Prostate gland (tissue), 2 donors: ENCODE measurements around the gene EIF3L. TPM values are rescaled to one million over a fixed set of nuclear protein-coding genes. Genes with fewer than 3 reads are reported as not detected.

Experiments
- DNase-seq: peaks from one replicate; pipeline ENCODE4 v3.0.0-alpha.2; 2019; ENCODE audit warnings: low spot score
- H3K27ac ChIP-seq, 2 donors: fragments of 200-600 bp; sonication (generic); 2 replicates each; pipeline ENCODE4 v1.5.1; 2017 to 2019
- H3K27me3 ChIP-seq: fragments of 200-600 bp; sonication (generic); replicated peaks from 2 replicates; pipeline ENCODE4 v1.5.1; 2019; ENCODE audit not compliant: insufficient read depth
- H3K36me3 ChIP-seq, 2 donors: fragments of 200-600 bp; sonication (generic); 1 replicate in 1 of 2; 2 replicates in 1 of 2; pipeline versions ENCODE4 v1.5.1 to v1.8.1; 2017 to 2019
- H3K4me1 ChIP-seq: fragments of 200-600 bp; sonication (generic); replicated peaks from 2 replicates; pipeline ENCODE4 v1.5.1; 2019
- H3K4me3 ChIP-seq, 2 donors: fragments of 200-600 bp; sonication (generic); 2 replicates each; pipeline ENCODE4 v1.5.1; 2017 to 2019
- H3K9me3 ChIP-seq: fragments of 200-600 bp; sonication (generic); 2 replicates; pipeline ENCODE4 v1.5.1; 2017
- POLR2A ChIP-seq: fragments of 450-650 bp; IDR thresholded peaks from one replicate; pipeline ENCODE4 v1.6.1; 2016; ENCODE audit warnings: antibody characterized with exemption, mild to moderate bottlenecking
- POLR2AphosphoS5 ChIP-seq: sonication (generic); formaldehyde crosslinking; IDR thresholded peaks from one replicate; pipeline ENCODE4 v1.6.1; 2017; ENCODE audit warnings: antibody characterized with exemption
- WGBS: methylation state at CpG from one replicate; pipeline ENCODE4 v1.1.5; 2018; 5-methylcytosine and 5-hydroxymethylcytosine counted together
- intact Hi-C: fragments of 100-400 bp; cut with DNase I; formaldehyde crosslinking; loops from one replicate; pipeline ENCODE4 v1.14.2; 2022
- total RNA-seq, 2 donors: library from RNA; depleted of rRNA; stranded (reverse); fragments of >200 nt; gene quantifications; one replicate each; pipeline ENCODE4 v1.1.0, GENCODE V29; 2016
- TF ChIP-seq, protein P1 (sequence below), 4 experiments: fragments of 200-600 bp in 2 of 4; fragments of 450-650 bp in 2 of 4; sonication (generic) in 2 of 4; IDR thresholded peaks; 1 replicate in 3 of 4; 2 replicates in 1 of 4; pipeline ENCODE4 v1.5.1; 2016 to 2019; ENCODE audit warnings: antibody characterized with exemption in 4 of 4, mild to moderate bottlenecking in 2 of 4, moderate library complexity in 2 of 4

EIF3L gene
- total RNA-seq, 2 donors from 2014 or later, result 385 to 501 TPM

DNA sequence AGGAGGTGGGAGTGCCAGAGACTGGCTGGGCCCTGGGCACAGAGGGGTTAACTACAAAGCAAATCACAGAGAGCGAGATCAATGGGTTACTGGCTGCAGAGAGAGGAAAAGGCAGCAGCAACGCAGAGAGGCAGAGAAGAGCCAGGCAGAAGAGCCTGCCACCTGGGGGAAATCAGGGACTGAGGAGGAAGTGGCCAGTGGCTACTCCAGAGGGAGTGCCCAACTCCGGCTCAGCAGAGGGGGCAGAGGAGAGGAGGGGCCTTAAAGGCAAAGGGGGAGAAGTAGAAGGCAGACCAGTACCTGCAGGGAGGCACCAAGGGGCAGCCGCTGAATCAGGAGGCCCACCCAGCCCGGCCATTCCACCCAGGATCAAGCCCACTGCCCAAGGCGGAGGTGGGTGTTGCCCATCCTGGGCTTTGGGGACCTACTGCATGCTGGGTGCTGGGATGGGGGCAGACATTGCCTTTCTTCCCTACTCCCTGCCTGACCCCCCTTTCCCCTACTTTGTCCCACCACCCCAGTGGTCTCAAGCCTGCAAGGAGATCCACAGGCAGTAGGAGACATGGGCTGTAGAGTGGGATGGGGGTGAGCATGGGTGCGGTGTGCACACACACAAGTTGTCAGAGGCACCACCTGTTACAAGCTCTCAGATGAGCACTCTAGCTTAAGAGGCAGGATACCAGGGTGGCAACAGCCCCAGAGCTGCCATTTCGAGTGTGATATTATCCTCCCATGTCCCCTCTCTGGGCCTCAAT, 27.0 kb upstream of the EIF3L start:
- intact Hi-C loops, result no loop called here
- TF ChIP-seq, protein P1, sequence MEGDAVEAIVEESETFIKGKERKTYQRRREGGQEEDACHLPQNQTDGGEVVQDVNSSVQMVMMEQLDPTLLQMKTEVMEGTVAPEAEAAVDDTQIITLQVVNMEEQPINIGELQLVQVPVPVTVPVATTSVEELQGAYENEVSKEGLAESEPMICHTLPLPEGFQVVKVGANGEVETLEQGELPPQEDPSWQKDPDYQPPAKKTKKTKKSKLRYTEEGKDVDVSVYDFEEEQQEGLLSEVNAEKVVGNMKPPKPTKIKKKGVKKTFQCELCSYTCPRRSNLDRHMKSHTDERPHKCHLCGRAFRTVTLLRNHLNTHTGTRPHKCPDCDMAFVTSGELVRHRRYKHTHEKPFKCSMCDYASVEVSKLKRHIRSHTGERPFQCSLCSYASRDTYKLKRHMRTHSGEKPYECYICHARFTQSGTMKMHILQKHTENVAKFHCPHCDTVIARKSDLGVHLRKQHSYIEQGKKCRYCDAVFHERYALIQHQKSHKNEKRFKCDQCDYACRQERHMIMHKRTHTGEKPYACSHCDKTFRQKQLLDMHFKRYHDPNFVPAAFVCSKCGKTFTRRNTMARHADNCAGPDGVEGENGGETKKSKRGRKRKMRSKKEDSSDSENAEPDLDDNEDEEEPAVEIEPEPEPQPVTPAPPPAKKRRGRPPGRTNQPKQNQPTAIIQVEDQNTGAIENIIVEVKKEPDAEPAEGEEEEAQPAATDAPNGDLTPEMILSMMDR (IDR thresholded peaks at IDR 0.05), result no peak
- TF ChIP-seq POLR2A, result no peak
- no peak for TF ChIP-seq POLR2AphosphoS5
- Histone ChIP-seq H3K36me3 (no peaks in the 10 kb centered on the region), H3K4me3 (no peak overlapping the region), H3K9me3 (no peaks in the 10 kb centered on the region), H3K27ac (no peak overlapping the region), H3K4me1 (peaks cover 8% of the 10 kb centered on the region), H3K27me3 (no peaks in the 10 kb centered on the region)
- no peak for DNase-seq
- 53% methylated on average over 8 of the region's 8 CpGs for WGBS

- WGBS, result 75% methylated on average over 18 of the region's 21 CpGs
- no peak within 1 kb of the TSS for H3K27ac ChIP-seq
- H3K36me3 ChIP-seq, result no peaks in the 10 kb centered on the region
- H3K27me3 ChIP-seq, result no peaks in the 10 kb centered on the region
- H3K4me3 ChIP-seq, result no peak within 1 kb of the TSS
- TF ChIP-seq POLR2AphosphoS5, result no peak
- TF ChIP-seq, protein P1 (IDR thresholded peaks at IDR 0.05), result no peak
- TF ChIP-seq POLR2A, result no peak
- peaks cover 5% of the 10 kb centered on the region for H3K4me1 ChIP-seq
- intact Hi-C loops, result no loop called here
- H3K9me3 ChIP-seq, result no peaks in the 10 kb centered on the region
- no peak for DNase-seq
Measured at GRCh38 chr22:37823134-37823985, 25.9 kb upstream of the EIF3L start, which contains the start of gene GALR3. Gene GALR3 (plus strand): TSS chr22:37823382. CDS start chr22:37823407, 25 bp downstream.

DNA sequence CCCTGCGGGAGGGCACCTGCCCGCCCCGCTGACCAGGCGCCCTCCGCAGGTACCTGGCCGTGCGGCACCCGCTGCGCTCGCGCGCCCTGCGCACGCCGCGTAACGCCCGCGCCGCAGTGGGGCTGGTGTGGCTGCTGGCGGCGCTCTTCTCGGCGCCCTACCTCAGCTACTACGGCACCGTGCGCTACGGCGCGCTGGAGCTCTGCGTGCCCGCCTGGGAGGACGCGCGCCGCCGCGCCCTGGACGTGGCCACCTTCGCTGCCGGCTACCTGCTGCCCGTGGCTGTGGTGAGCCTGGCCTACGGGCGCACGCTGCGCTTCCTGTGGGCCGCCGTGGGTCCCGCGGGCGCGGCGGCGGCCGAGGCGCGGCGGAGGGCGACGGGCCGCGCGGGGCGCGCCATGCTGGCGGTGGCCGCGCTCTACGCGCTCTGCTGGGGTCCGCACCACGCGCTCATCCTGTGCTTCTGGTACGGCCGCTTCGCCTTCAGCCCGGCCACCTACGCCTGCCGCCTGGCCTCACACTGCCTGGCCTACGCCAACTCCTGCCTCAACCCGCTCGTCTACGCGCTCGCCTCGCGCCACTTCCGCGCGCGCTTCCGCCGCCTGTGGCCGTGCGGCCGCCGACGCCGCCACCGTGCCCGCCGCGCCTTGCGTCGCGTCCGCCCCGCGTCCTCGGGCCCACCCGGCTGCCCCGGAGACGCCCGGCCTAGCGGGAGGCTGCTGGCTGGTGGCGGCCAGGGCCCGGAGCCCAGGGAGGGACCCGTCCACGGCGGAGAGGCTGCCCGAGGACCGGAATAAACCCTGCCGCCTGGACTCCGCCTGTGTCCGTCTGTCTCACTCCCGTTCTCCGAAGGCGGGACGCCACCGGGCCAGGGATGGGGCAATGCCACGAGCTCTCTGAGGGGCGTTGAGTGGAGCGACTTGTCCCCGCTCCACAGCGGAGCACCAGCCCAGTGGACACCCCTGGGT, 24.3 kb upstream of the EIF3L start:
- no peak for DNase-seq
- peak overlapping the region in 1 of 2 donors; percentile 17 for H3K4me3 ChIP-seq
- no peaks in the 10 kb centered on the region for H3K27me3 ChIP-seq

DNA sequence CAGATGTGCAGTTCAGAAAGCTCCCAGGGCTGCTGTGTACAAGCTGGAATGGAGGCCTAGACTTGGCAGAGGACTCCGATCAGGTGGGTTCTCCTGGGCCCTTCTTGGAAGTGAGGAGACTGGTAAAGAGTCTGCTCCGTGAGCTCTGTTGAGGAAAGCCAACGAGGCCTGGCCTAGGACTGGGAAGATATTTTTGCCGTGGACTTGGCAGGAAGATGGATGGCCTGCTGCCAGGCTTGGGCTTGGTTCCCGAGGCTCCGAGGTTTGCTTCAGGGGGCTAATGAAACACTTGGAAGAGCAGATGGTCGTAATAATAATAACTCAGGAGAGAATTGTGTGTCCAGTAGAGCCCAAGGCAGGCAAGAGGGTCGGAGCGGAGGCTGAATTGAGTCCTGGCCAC, 22.2 kb upstream of the EIF3L start:
- no peak for DNase-seq
- no peak overlapping the region for H3K27ac ChIP-seq
- no peak for TF ChIP-seq POLR2A
- no peak for TF ChIP-seq POLR2AphosphoS5
- TF ChIP-seq, protein P1 (IDR thresholded peaks at IDR 0.05), result no peak
- 22% methylated on average over 9 of the region's 9 CpGs for WGBS
- H3K4me3 ChIP-seq, result no peak overlapping the region
- H3K9me3 ChIP-seq, result no peaks in the 10 kb centered on the region
- H3K27me3 ChIP-seq, result no peaks in the 10 kb centered on the region
- intact Hi-C loops, result no loop called here
- peaks cover 9% of the 10 kb centered on the region in 2 donors for H3K36me3 ChIP-seq
- no peaks in the 10 kb centered on the region for H3K4me1 ChIP-seq

More for the DNA sequence above, 24.3 kb upstream of the EIF3L start:
- no peak overlapping the region for H3K27ac ChIP-seq
- WGBS, result 9% methylated on average over 42 of the region's 135 CpGs
- TF ChIP-seq POLR2A (no peak), POLR2AphosphoS5 (no peak)
- TF ChIP-seq, protein P1 (IDR thresholded peaks at IDR 0.05), result no peak
- no peaks in the 10 kb centered on the region for H3K9me3 ChIP-seq
- intact Hi-C loops, result no loop called here
- no peaks in the 10 kb centered on the region for H3K36me3 ChIP-seq
- H3K4me1 ChIP-seq, result no peaks in the 10 kb centered on the region
